PC-3 (cell line): ENCODE measurements around the gene ASCC3. TPM values are rescaled to one million over a fixed set of nuclear protein-coding genes. Genes with fewer than 3 reads are reported as not detected.
"Not testable (repeated sequence)": the region's sequence is repeated elsewhere in the genome, so short reads cannot be mapped to it uniquely, and the experiment has no call there.

Source experiments
- ATAC-seq: fragments of 200-7000 bp; cut with Tn5 transposase; 2 replicates; pipeline ENCODE4 v1.9.1; 2020; ENCODE audit warnings: mild to moderate bottlenecking, moderate library complexity
- BruUV-seq: library from RNA; stranded (reverse); fragments of 400-500 nt; replicated peaks from 2 replicates; lab custom pipeline; 2021; lab: Mats Ljungman, UMichigan
- CTCF ChIA-PET: fragments of 300-600 bp; sonication (Branson Sonifier 250); formaldehyde crosslinking; loops from one replicate; lab custom pipeline; 2022; ENCODE audit warnings: antibody characterized with exemption; lab: Charles Lee
- POLR2A ChIA-PET: fragments of 300-600 bp; sonication (Branson Sonifier 250); formaldehyde crosslinking; loops from one replicate; lab custom pipeline; 2022; ENCODE audit warnings: antibody characterized with exemption; ENCODE audit not compliant: unreplicated experiment; lab: Charles Lee
- DNase-seq: peaks from one replicate; pipeline ENCODE4 v3.0.0-alpha.2; 2015
- H2AFZ ChIP-seq: fragments of 300-600 bp; sonication (generic); 2 replicates; pipeline ENCODE4 v1.6.0; 2016; ENCODE audit warnings: antibody characterized with exemption, low read length
- H3F3A ChIP-seq: fragments of 300-600 bp; sonication (generic); one replicate; pipeline ENCODE4 v1.6.0; 2017; ENCODE audit warnings: antibody characterized with exemption, low read length, control low read depth, mild to moderate bottlenecking; ENCODE audit not compliant: unreplicated experiment
- H3K27ac ChIP-seq: fragments of 300-600 bp; sonication (generic); 2 replicates; pipeline ENCODE4 v1.5.1; 2016; ENCODE audit warnings: mild to moderate bottlenecking, low read length
- H3K27me3 ChIP-seq: fragments of 300-600 bp; sonication (generic); 2 replicates; pipeline ENCODE4 v1.6.1; 2016; ENCODE audit warnings: low read length, mixed read lengths
- H3K36me3 ChIP-seq: fragments of 300-600 bp; sonication (generic); 2 replicates; pipeline ENCODE4 v1.6.1; 2016; ENCODE audit warnings: low read depth, mixed run types, low read length, mixed read lengths
- H3K4me1 ChIP-seq: fragments of 300-600 bp; sonication (generic); 2 replicates; pipeline ENCODE4 v1.5.1; 2016; ENCODE audit warnings: low read length; ENCODE audit not compliant: insufficient read depth
- H3K4me2 ChIP-seq: fragments of 300-600 bp; sonication (generic); 2 replicates; pipeline ENCODE4 v1.6.0; 2016; ENCODE audit warnings: low read length
- H3K4me3 ChIP-seq: fragments of 300-600 bp; sonication (generic); 2 replicates; pipeline ENCODE4 v1.5.1; 2016; ENCODE audit warnings: mild to moderate bottlenecking, low read length, mixed read lengths
- H3K79me2 ChIP-seq: fragments of 300-600 bp; sonication (generic); 2 replicates; pipeline ENCODE4 v1.6.1; 2017; ENCODE audit warnings: low read length, mixed read lengths
- H3K9ac ChIP-seq: fragments of 300-600 bp; sonication (generic); 2 replicates; pipeline ENCODE4 v1.6.0; 2016; ENCODE audit warnings: mild to moderate bottlenecking, low read length
- H3K9me2 ChIP-seq: fragments of 300-600 bp; sonication (generic); replicated peaks from 2 replicates; pipeline ENCODE4 v1.6.1; 2016; ENCODE audit warnings: mixed run types, low read length, mixed read lengths
- H3K9me3 ChIP-seq: fragments of 300-600 bp; sonication (generic); 2 replicates; pipeline ENCODE4 v1.6.1; 2016; ENCODE audit warnings: low read length, mixed read lengths
- H4K20me1 ChIP-seq: fragments of 300-600 bp; sonication (generic); 2 replicates; pipeline ENCODE4 v1.6.1; 2016; ENCODE audit warnings: low read length, mixed read lengths
- EZH2 ChIP-seq: fragments of 300-600 bp; sonication (generic); IDR thresholded peaks from one replicate; pipeline ENCODE4 v1.6.1; 2017; ENCODE audit warnings: antibody characterized with exemption, mild to moderate bottlenecking, low read length; ENCODE audit not compliant: unreplicated experiment
- EZH2phosphoT487 ChIP-seq: fragments of 300-600 bp; sonication (generic); IDR thresholded peaks from 2 replicates; pipeline ENCODE4 v1.6.1; 2018; ENCODE audit warnings: mild to moderate bottlenecking, antibody characterized with exemption, low read length, borderline replicate concordance
- intact Hi-C: fragments of 100-400 bp; cut with micrococcal nuclease; formaldehyde crosslinking; loops from 2 replicates; pipeline ENCODE4 v1.9.0; 2023
- total RNA-seq: library from RNA; depleted of rRNA; stranded (reverse); fragments of >200 nt; gene quantifications from 2 replicates; pipeline ENCODE4 v1.2.3, GENCODE V29; 2014
- TF ChIP-seq, protein P1 (sequence below): fragments of 300-600 bp; sonication (generic); conservative IDR thresholded peaks from 2 replicates; pipeline ENCODE4 v1.5.1; 2017; ENCODE audit warnings: antibody characterized with exemption, low read depth, mild to moderate bottlenecking, low read length

The ASCC3 gene
- total RNA-seq, 1 experiment from 2014 or later: 27.7 TPM

DNA sequence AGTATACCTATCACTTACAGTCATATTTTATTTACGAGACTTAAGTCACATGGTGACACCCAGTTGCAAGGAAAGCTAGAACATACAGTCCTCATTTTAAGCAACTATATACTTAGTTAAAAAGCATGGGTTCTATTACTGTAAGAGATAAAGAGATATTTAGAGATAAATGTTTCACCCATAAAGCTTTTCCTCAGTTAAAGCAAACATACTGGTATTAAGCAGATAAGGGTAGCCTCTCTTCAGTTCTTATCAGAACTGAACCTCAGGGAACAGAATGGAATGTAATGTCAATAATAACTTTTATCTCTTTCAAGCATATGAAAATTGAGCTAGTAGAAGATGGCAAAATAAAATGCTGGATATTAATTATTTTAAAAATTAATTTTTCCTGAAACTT is 9.9 kb upstream of the ASCC3 start:
- H3K27me3 ChIP-seq: no peaks in the 10 kb centered on the region
- BruUV-seq: no TSS peak
- H3K9me2 ChIP-seq: no peaks in the 10 kb centered on the region
- no peak overlapping the region for H3K9ac ChIP-seq
- no peaks in the 10 kb centered on the region for H3K9me3 ChIP-seq
- ATAC-seq (no peak), DNase-seq (no peak)
- intact Hi-C loops: no loop called here
- ChIA-PET CTCF (no interaction called here), POLR2A (no interaction called here)
- H2AFZ ChIP-seq: no peak overlapping the region
- TF ChIP-seq, protein P1, sequence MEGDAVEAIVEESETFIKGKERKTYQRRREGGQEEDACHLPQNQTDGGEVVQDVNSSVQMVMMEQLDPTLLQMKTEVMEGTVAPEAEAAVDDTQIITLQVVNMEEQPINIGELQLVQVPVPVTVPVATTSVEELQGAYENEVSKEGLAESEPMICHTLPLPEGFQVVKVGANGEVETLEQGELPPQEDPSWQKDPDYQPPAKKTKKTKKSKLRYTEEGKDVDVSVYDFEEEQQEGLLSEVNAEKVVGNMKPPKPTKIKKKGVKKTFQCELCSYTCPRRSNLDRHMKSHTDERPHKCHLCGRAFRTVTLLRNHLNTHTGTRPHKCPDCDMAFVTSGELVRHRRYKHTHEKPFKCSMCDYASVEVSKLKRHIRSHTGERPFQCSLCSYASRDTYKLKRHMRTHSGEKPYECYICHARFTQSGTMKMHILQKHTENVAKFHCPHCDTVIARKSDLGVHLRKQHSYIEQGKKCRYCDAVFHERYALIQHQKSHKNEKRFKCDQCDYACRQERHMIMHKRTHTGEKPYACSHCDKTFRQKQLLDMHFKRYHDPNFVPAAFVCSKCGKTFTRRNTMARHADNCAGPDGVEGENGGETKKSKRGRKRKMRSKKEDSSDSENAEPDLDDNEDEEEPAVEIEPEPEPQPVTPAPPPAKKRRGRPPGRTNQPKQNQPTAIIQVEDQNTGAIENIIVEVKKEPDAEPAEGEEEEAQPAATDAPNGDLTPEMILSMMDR: no peak
- no peak for TF ChIP-seq EZH2
- TF ChIP-seq EZH2phosphoT487: no peak
- H3K4me1 ChIP-seq: no peaks in the 10 kb centered on the region
- no peaks in the 10 kb centered on the region for H4K20me1 ChIP-seq
- no peaks in the 10 kb centered on the region for H3F3A ChIP-seq
- H3K27ac ChIP-seq: no peak overlapping the region
- no peak overlapping the region for H3K4me2 ChIP-seq
- H3K36me3 ChIP-seq: no peaks in the 10 kb centered on the region
- no peaks in the 10 kb centered on the region for H3K79me2 ChIP-seq
- H3K4me3 ChIP-seq: no peak overlapping the region

DNA sequence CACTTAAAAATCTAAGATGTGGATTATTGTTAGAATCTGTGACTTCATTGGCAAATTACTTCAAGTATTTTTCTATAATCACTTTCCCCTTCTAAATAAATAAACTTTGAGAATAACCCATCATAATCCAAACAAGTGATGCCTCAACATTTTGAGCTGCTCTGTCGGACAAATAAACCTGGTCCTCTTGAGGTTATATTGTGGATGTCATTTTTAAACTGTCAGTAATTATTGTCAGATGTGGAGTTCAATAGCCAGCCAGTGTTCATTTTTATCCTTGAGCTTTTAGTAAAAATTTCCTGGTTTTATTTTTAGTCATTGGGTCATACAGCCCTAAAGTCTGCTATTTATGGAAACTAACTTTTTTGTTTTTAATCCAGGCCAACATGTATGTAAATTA is 9.5 kb upstream of the ASCC3 start:
- POLR2A ChIA-PET, H3K36me3 ChIP-seq, H3K27me3 ChIP-seq, BruUV-seq, intact Hi-C loops, H3K27ac ChIP-seq, ATAC-seq, H3K9ac ChIP-seq, DNase-seq, H3K4me1 ChIP-seq, H3K9me3 ChIP-seq, H3K4me3 ChIP-seq, H3K79me2 ChIP-seq, H3K9me2 ChIP-seq, H3K4me2 ChIP-seq, H4K20me1 ChIP-seq, H3F3A ChIP-seq, CTCF ChIA-PET, H2AFZ ChIP-seq: not testable (repeated sequence)

DNA sequence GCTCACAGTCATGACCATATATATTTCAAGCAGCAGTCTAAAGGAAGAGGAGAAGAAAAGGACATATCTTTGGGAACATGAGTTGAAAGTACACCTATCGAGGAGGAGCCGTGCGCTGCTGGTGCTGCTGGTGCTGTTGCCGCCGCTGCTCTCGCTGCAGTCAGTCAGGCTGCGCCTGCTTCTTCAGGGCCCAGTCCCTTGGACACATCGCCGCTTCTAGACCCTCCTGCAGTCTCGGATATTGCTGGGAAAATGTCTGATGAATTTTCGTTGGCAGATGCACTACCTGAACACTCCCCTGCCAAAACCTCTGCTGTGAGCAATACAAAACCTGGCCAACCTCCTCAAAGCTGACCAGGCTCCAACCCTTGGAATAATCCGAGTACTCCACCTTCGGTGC is 8.2 kb upstream of the ASCC3 start:
- H3F3A ChIP-seq: no peaks in the 10 kb centered on the region
- no peaks in the 10 kb centered on the region for H3K4me1 ChIP-seq
- no peak overlapping the region for H3K9ac ChIP-seq
- H3K9me2 ChIP-seq: no peaks in the 10 kb centered on the region
- DNase-seq: no peak
- no TSS peak for BruUV-seq
- ATAC-seq: no peak
- H3K4me2 ChIP-seq: no peak overlapping the region
- H3K36me3 ChIP-seq: no peaks in the 10 kb centered on the region
- no peak overlapping the region for H3K27ac ChIP-seq
- CTCF ChIA-PET: no interaction called here
- no peaks in the 10 kb centered on the region for H3K9me3 ChIP-seq
- intact Hi-C loops: loop anchor here (10.0 kb wide), 2 partner anchors 115 to 335 kb away; no protein-coding TSS in a partner anchor
- POLR2A ChIA-PET: no interaction called here
- H2AFZ ChIP-seq: no peak overlapping the region
- no peaks in the 10 kb centered on the region for H4K20me1 ChIP-seq
- H3K4me3 ChIP-seq: no peak overlapping the region
- no peaks in the 10 kb centered on the region for H3K79me2 ChIP-seq
- TF ChIP-seq, protein P1: no peak
- TF ChIP-seq EZH2phosphoT487 (no peak), EZH2 (no peak)
- no peaks in the 10 kb centered on the region for H3K27me3 ChIP-seq
